Measurements from ENCODE around the gene CILP.
"Not testable (repeated sequence)": the region's sequence is repeated elsewhere in the genome, so short reads cannot be mapped to it uniquely, and the experiment has no call there.

CILP gene, protein sequence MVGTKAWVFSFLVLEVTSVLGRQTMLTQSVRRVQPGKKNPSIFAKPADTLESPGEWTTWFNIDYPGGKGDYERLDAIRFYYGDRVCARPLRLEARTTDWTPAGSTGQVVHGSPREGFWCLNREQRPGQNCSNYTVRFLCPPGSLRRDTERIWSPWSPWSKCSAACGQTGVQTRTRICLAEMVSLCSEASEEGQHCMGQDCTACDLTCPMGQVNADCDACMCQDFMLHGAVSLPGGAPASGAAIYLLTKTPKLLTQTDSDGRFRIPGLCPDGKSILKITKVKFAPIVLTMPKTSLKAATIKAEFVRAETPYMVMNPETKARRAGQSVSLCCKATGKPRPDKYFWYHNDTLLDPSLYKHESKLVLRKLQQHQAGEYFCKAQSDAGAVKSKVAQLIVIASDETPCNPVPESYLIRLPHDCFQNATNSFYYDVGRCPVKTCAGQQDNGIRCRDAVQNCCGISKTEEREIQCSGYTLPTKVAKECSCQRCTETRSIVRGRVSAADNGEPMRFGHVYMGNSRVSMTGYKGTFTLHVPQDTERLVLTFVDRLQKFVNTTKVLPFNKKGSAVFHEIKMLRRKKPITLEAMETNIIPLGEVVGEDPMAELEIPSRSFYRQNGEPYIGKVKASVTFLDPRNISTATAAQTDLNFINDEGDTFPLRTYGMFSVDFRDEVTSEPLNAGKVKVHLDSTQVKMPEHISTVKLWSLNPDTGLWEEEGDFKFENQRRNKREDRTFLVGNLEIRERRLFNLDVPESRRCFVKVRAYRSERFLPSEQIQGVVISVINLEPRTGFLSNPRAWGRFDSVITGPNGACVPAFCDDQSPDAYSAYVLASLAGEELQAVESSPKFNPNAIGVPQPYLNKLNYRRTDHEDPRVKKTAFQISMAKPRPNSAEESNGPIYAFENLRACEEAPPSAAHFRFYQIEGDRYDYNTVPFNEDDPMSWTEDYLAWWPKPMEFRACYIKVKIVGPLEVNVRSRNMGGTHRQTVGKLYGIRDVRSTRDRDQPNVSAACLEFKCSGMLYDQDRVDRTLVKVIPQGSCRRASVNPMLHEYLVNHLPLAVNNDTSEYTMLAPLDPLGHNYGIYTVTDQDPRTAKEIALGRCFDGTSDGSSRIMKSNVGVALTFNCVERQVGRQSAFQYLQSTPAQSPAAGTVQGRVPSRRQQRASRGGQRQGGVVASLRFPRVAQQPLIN

DNA sequence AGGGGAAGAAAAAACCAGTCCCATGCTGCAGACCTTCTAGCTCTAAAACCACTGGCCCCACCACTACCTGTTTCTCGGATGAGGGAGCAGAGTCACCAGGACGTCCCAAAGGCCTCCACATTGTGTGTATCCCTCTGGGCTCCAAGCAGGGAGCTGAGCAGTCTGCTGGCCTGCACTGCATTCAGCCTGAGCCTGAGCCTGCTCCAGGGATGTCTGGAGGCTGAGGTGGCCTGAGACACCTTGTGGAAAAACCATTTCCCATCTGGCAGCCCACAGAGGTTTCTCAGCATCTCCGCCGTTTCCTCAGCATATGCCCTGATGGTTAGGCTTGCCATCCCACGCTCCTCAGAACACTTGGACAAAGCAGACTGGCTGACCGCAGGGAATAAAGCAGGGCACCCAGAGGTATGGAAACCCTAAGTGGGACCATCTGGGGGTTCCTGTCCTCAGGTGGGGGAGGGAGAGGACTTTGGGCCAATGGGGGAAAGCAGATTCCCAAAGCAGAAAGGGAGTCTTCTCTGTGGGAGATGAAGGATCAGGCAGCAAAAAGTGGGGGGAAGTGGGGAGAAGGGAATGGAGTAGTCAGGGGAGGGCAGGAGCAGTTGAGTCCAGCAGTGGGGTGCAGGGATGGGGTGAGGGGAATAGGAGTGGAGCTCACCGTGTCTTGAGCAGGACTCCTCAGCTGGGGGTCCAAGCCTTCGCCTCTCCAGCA, at the start of gene CILP:
TSS of gene CILP (minus strand) at position 704 of the 712 bp plus-strand sequence. CDS start 1,718 bp downstream, outside the sequence.
- DNase-seq (ENCODE audit: low read depth), result no peak

DNA sequence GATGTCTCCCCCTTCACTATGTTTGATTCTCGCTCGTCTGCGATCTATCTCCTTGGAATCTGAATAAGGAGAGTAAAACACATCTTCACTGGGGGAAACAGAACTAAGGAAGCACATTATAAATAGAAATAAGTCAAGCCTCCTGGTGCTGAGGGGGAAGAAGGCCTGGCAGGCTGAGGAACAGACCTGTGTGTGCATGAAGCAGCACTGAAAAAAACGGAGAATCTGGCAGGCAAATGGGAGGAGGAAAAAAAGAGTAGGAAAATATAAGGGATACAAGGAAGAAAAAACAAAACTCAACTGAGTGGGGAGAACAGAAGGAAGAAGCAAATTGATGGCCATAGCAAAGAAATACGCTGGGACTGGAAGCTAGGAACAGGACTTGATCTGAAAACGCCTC, 49.7 kb upstream of the CILP start:
- no peak for DNase-seq (ENCODE audit: low read depth)

DNA sequence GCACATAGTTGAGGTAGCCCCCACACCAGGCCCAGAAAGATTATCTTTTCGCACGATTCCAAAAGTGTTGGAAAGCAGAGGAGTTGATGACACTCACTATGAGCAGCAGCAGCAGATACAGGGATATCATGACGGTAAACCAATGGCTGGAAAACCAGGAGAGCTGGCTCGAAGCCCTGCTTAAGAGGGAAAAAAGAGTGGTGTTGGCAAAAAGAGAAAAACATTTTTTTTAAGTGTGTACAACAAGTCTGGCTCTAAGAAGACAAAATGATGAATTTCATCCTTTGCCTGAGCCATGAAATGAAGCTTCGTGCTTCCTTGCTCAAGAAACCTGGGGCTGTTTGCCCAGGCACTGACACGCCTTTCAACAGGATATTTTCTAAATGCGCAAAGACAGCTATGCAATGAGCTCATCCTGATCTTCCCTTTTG, 48.1 kb upstream of the CILP start:
- no peak for DNase-seq (ENCODE audit: low read depth)

DNA sequence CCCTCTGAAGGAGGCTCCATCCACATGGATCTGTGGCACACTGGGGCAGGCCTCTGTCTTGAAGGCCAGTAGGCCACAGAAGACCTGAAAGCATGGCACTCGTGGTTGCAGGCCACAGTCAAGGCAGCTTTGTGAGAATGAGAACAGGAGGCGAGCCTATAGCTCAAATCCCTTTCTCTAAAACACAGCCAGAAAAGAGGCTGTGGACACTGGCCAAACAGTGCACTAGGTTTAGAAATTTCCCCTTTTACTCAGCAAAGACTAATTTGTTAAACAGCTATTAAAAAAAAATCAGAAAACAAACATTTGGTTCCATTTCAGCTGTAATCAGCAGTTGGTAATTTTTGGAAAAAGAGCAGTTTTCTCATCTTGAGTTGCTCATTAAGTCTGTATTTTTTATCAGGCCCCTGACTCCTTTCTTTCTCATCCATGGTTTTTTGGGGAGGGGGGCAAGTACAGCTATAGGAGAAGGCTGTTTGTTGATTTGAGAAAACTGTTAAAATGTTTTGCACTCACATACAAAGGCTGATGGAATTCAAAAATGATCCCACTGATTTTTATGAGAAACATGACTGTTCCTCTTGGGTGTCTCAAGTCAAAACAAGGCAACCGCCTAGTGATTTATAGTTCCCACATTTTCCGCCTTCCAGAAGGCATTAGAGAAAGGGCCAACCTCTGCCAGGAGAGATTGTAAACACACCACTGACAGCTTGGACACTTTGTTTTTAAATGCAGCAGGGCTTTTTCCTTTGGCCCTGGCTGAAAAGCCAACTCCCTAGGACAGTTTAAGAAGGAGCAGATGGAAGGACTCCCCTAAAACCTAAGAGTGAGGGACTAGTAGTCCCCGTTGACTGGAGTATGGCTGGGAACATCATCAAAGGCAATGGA, 47.3 kb upstream of the CILP start:
- DNase-seq (ENCODE audit: low read depth), result no peak

DNA sequence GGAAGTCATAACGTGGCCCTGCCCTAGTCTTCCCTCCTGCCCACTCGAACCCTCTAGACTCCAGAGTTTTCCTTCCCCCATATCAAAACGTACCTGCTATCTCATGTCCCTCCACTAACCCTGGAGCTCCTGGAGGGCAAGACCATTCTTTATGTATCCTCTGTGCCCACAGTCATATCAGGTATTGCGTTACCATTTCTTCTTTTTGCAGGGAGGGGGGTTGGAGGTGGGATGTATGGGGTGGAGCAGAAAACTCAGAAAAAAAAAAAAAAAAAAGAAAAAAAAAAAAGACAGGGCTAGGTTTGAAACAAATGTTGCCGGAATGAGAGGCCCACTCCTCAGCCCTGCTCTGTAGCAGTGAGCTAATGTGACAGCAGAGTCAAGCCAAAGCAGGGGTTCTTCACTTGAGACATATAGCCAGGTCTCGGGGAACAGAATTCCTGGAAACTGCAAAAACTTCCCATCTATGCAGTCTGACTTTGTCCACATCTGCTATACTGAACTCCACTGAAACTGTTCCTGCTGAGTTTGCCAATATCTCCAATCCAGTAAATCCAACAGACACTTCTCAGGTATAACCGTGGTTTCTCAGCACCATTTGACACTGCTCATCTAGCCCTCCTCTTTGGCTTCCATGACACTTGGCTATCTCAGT, 44.3 kb upstream of the CILP start:
- DNase-seq (ENCODE audit: low read depth), result no peak

DNA sequence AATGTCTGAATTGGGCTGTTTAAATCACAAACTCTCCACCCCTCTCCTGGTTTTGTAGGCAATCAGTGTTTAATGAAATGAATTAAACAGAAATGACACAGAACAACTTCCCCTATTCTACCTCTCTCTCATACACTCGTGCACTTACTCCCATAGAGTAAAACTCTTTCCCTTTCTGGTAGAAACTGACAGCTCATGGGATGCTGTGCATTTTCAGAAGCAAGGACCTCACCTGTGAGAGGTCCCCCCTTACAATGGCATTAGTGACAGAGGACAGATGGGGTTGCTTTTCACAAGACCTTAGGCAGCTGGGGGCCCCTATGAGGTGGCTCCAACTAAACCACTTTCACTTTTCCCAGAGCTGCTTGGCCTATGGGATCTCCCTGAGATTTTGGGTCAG, 43.5 kb upstream of the CILP start:
- no peak for DNase-seq (ENCODE audit: low read depth)

DNA sequence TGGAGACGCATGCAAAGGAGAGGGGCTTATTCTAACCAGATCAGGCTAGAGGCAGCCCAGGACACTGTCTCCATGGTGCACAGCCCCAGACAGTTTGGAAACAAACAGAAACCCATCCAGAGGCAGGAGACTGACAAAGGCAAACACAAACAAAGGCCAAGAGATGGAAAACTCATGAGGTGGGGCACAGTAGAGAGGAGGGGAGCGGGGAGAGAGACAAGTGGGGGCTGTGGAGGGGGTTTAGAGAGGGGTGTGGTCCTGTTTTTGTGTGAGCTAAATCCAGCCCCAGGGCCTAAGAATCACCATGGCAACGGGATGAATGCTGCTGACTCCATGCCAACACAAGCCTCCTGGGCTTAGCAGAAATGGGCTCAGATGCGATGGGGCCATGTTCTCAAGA, 43.1 kb upstream of the CILP start:
- no peak for DNase-seq (ENCODE audit: low read depth)

DNA sequence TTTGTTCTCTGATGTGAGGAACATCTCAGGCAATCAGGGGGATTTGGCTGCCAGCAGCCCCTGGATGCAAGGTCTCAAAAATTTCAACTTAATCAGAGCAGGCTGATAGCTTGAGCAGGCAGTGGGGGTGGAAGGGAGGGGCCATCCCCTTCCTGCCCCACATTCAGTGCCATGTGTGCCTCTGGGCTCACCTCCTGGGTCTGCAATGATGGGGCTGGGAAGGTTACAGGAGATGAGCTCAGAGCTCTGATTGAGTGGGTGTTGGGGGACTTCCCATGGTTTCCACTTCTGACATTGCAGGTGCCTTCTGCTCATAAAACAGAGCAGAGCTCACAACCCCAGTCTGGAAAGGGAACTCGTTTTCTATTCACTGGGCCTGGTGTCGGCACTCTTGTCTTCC, 38.4 kb upstream of the CILP start:
- DNase-seq (ENCODE audit: low read depth), result no peak

DNA sequence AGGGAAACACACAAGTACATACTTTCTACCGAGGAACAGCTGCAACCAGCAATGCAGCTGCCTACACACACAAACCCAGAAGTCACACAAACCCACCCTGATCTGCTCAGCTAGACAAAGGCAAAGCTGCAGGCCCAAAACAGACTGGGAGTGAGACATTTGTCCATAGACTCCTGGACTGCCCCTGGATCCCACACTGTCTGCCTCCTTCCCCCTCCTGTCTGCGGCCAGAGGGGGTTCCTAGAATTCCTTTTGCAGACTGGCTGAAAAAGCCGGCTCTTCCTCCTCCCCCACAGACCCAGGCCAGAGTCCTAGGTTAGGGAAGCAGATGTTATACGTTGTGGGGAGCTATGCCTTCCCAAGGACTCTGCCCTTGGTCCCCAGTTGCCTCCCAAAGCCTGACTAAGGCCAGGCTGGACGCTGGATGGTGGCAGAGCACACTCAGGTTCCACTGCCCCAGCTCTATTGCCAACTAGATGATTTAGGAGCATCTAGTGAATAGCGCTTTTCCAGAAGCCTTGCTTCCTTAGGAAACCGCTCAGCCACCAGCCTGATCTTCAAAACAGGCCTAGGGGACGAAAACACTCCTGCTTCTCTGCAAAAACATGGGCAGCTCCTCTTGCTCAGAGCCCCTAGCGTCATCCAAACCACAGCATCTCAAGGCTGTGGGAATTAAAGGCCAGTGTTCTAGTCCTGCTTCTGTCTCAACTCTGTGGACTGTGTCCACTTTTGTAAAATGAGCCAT, 37.4 kb upstream of the CILP start:
- no peak for DNase-seq (ENCODE audit: low read depth)

DNA sequence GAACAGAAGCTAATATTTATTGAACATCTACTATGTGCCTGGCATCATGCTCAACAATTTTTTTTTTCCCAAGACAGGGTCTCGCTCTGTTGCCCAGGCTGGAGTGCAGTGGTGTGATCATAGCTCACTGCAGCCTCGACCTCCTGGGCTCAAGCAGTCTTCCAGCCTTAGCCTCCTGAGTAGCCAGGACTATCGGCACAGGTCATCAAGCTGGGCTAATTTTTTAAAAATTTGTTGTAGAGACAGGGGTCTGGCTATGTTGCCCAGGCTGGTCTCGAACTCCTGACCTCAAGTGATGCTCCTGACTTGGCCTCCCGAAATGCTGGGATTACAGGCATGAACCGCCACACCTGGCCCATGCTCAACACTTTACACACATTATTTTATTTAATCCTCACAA, 35.7 kb upstream of the CILP start:
- DNase-seq (ENCODE audit: low read depth), result no peak

DNA sequence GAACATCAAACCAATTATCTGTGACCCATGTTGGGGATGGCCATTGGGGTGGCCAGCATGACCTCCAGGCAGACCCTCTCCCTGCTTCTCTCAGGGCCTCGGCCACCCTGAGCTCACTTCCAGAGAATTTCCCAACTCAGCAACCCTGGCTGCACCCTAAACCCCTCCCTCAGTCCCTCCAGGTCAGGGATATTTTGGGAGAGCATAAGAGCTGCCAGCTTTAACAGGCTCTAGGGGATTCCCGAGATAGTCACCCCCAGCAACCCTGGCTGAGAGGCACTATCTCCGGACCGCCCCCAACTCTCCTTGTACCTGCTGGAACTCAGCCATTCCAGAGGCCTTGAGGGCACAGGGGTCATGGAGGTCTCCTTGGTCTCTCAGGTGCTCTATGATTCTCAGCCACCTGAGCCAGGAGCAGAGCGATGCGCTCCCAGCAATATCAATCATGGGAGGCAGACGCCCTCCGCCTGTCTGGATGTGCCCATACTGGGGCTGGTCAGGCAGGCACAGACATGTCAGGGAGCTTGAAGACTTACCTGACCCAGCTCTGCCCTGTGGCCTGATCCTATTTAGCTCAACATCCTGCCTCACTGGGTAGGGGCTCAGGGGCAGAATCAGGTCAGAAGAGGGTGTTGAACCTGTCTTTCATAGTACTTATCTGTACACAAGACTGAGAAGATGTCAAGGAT, 34.9 kb upstream of the CILP start:
- DNase-seq (ENCODE audit: low read depth), result no peak

DNA sequence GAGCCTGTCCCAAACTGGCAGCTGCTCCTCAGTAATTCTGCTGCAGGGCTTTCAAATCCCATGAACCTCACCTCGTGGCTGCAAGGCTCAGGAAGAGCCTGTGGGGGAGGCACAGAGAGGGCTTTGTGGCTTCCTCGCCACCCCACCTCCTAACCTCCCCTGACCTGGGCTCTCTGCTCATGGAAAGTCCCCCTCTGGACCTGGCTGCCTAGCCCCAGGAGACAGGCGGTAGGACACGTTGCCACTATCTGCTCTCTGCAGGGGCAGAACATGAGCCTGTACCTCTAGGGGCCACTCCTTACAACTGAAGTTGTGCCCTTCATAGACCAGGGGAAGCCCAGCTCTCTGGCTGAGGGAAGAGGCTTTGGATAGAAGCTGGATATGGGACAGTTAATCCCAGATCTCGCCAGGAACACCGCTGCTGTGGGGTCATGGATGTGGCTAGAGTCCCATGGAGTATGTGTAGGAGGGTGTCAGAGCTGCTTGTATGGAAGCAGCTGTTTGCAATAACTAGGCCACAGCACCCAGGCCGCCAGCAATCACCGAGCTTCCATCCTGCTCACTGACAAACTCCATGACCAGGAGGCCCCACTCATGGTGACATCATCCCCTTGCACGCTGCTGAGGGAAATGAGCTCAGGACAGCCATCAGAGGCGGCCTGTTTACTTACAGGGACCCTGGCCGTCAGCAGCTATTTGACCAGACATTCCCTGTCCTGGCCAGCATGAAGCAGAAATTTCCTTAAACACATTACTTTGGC, 34.0 kb upstream of the CILP start:
- no peak for DNase-seq (ENCODE audit: low read depth)

DNA sequence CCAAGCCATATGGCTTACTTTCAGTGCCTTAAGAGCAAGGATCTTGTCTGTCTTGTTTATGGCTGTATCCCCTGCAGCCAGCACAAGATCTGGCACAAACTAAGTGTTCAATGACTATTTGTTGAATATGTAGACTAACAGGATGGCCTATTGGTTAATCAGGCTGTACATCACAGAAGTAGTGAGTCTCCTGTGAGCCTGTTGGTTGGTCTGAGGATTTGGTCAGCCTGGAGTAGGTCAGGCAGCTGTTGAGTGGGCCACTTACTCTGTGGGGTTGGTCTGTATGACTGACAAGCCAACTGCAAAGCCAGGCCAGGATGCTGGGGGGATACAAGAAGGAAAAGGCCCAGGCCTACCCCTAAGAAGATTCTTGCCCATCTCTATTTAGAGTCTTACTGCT, 33.4 kb upstream of the CILP start:
- no peak for DNase-seq (ENCODE audit: low read depth)

DNA sequence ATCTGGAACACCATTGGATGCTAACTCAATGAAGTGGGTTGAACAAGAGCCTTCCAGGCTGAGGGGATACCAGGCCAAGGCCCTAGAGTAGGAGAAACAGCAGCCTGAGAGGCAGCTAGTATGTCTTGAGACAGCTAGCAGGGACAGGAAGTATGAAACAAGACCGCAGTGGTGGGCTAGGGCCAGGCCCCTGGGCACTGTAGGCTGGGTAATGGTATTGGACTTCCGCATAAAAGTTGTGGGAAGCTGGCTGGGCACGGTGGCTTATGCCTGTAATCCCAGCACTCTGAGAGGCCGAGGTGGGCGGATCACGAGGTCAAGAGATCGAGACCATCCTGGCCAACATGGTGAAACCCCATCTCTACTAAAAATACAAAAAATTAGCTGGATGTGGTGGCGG, 25.2 kb upstream of the CILP start:
- DNase-seq (ENCODE audit: low read depth), result not testable (repeated sequence)

DNA sequence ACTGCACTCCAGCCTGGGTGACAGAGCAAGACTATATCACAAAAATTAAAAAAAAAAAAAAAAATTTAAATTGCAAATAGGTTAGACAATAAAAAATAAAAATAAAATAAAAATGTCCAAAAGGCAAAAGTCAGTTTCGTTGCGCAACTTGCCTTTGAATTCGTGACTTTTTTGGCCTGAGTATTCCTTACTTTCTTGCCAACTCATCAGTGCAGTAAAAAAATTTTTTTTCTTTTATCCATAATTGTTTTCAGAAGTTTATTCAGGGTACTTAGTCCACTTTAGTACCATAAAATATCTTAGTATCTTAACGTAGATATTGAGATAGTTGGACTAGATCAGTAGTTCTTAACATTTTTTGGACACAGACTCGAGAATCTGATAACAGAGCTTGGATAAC, 22.4 kb upstream of the CILP start:
- DNase-seq (ENCODE audit: low read depth), result no peak

DNA sequence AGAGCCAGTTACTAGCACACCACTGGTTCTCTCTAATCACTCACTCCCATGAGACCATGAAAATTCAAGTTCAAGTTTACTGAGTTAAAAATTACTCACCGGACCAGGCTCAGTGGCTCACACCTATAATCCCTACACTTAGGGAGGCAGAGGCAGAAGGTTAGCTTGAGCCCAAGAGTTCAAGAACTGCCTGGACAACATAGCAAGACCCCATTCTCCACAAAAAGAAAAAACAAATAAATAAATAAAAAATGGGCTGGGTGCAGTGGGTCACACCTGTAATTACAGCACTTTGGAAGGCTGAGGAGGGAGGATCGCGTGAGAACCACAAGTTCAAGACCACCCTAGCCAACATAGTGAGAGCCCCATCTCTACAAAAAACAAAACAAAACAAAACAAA, 21.2 kb upstream of the CILP start:
- DNase-seq (ENCODE audit: low read depth), result no peak

DNA sequence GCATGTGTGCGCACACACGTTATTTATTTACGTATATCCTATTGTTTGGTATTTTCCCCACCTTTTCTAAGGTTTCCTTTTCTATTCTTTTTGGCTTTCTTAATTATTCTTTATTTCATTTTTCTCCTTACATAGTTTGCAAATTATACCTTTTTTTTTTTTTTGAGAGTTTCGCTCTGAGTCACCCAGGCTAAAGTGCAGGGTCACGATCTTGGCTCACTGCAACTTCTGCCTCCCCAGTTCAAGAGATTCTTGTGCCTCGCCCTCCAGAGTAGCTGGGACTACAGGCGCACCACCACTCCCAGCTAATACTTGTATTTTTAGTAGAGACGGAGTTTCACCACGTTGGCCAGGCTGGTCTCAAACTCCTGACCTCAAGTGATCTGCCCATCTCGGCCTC, 20.0 kb upstream of the CILP start:
- no peak for DNase-seq (ENCODE audit: low read depth)

DNA sequence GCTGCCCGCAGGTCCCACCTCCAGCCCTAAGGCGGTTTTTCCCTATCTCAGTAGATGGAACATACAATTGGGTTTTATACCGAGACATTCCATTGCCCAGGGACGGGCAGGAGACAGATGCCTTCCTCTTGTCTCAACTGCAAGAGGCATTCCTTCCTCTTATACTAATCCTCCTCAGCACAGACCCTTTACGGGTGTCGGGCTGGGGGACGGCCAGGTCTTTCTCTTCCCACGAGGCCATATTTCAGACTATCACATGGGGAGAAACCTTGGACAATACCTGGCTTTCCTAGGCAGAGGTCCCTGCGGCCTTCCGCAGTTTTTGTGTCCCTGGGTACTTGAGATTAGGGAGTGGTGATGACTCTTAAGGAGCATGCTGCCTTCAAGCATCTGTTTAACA, 15.6 kb upstream of the CILP start:
- DNase-seq (ENCODE audit: low read depth), result not testable (repeated sequence)

Measured in stimulated activated CD8-positive, alpha-beta memory T cell treated with anti-CD3 and anti-CD28 coated beads, Interleukin-15, amount 100 ng/mL, for 1 hour (primary cell).